ENCODE data around the gene AGAP5. TPM values are rescaled to one million over a fixed set of nuclear protein-coding genes. Genes with fewer than 3 reads are reported as not detected.

The AGAP5 gene
- total and polyA plus RNA-seq, 8 donors: 8.4 to 35.4 (median 25.2) TPM

DNA sequence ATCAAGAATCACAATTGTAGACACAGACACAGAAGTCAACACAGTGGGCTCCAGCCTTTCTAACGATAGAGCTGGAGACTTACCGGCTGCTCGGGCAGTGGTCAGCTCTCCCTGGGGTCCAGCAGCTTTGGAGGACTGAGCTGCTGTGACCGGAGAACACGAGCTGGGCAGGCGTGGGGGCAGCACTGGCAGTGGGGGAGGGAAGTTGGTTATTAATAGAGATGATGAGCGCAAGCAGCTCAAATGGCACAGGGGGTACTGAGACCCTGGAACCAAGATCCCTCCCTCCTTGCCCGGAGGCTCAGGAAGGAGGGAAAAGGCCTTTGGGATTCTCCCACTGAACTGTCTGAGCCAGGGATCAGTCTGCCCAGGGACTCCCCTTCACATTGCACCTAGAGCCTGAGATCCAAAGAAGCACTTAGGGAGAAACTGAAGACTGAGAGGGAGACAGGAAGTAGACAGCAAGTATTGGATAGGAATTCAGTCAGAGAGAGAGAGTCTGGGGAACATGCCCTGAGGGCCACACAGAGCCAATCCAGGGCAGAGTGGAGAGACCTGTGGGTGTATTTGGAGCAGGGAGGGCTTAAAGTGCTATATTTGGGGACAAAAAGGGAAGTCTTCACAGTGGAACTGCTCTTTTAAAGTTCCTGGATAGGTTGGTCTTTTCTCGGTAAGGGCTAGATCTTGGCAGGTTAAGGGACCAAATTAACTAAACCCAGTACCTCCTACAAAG lies 56.4 kb downstream of the AGAP5 start, which contains the start of gene MYOZ1:
TSS of gene MYOZ1 (minus strand) at position 147 of the 733 bp plus-strand sequence. CDS start 1,457 bp downstream, outside the sequence.
- H3K4me3 ChIP-seq: no peak within 1 kb of the TSS

DNA sequence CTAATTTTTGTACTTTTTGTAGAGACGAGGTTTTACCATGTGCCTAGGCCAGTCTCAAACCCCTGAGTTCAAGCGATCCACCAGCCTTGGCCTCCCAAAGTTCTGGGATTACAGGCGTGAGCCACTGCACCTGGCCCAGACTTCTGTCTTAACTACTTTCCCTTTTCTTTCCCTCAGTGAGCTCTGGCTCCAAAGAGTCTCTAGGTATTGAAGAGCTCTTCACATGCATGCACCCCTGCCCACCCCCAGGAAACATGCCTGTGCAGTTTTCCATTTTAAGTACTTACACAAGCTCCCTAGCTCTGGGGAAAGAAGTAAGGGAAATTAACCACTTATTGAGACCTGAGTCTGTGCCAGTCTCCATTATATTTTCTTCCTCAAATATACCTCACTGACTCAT lies 58.6 kb downstream of the AGAP5 start:
- peaks cover 0 to 7% of the 10 kb centered on the region in 2 donors for H3K4me1 ChIP-seq
- TF ChIP-seq CTCF (IDR thresholded peaks at IDR 0.05): no peak
- no peak overlapping the region for H3K27ac ChIP-seq
- H3K36me3 ChIP-seq: no peaks in the 10 kb centered on the region
- H3K4me3 ChIP-seq: no peak overlapping the region
- peak in 1 of 4 donors; percentile 44 for DNase-seq
- H3K9me3 ChIP-seq: no peaks in the 10 kb centered on the region
- intact Hi-C loops (cut with DNase I): no loop called here
- peak; percentile 73 for ATAC-seq
- no peaks in the 10 kb centered on the region for H3K27me3 ChIP-seq

More for the DNA sequence above, 56.4 kb downstream of the AGAP5 start, which contains the start of gene MYOZ1:
- peaks cover 0 to 7% of the 10 kb centered on the region in 2 donors for H3K4me1 ChIP-seq
- no peaks in the 10 kb centered on the region for H3K27me3 ChIP-seq
- peak; percentile 28 for ATAC-seq
- H3K9me3 ChIP-seq: no peaks in the 10 kb centered on the region
- no peak within 1 kb of the TSS for H3K27ac ChIP-seq
- H3K36me3 ChIP-seq: no peaks in the 10 kb centered on the region
- no peak for DNase-seq
- no peak for TF ChIP-seq CTCF (IDR thresholded peaks at IDR 0.05)
- intact Hi-C loops (cut with DNase I): loop anchor here in 1 of 2 donors (10.0 kb wide), 1 partner anchor 107 kb away; no protein-coding TSS in a partner anchor

DNA sequence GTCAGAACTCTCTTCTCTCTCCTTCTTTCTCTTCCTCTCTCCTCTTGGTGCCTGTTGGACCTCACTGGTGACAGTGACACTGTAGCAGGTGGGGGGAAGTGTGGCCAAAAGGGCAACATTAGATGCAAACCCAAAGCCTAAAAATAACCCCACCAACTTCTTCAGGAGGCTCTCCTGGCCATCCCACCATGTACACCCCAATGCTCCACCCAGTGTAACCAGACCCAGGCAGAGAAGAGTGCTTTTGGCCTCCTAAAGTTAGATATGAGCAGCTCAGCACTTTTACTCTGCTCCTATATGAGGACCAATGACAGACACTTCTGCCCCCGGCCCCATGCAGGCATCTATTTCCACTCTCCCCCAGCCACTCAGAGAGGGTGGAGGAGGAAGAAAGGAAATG lies 62.1 kb downstream of the AGAP5 start:
- Histone ChIP-seq H3K4me1 (no peaks in the 10 kb centered on the region), H3K9me3 (no peaks in the 10 kb centered on the region), H3K27me3 (no peaks in the 10 kb centered on the region), H3K36me3 (no peaks in the 10 kb centered on the region), H3K27ac (no peak overlapping the region), H3K4me3 (no peak overlapping the region)
- no peak for ATAC-seq
- no peak for DNase-seq
- intact Hi-C loops (cut with DNase I): no loop called here
- no peak for TF ChIP-seq CTCF (IDR thresholded peaks at IDR 0.05)

- Histone ChIP-seq H3K27ac (no peak overlapping the region), H3K27me3 (no peaks in the 10 kb centered on the region), H3K9me3 (no peaks in the 10 kb centered on the region), H3K36me3 (no peaks in the 10 kb centered on the region), H3K4me3 (no peak overlapping the region), H3K4me1 (no peaks in the 10 kb centered on the region)
- intact Hi-C loops (cut with DNase I): no loop called here
- TF ChIP-seq CTCF (IDR thresholded peaks at IDR 0.05): no peak
- DNase-seq (peak in 1 of 4 donors; percentile 72), ATAC-seq (no peak)
Measured at GRCh38 chr10:73634421-73634820, 63.5 kb downstream of the AGAP5 start.

- ATAC-seq: no peak
- no peak for DNase-seq
- no peak for TF ChIP-seq CTCF (IDR thresholded peaks at IDR 0.05)
- Histone ChIP-seq H3K27ac (no peak overlapping the region), H3K4me3 (no peak overlapping the region), H3K36me3 (no peaks in the 10 kb centered on the region), H3K4me1 (peaks cover 10 to 11% of the 10 kb centered on the region in 2 donors), H3K9me3 (no peaks in the 10 kb centered on the region), H3K27me3 (no peaks in the 10 kb centered on the region)
- intact Hi-C loops (cut with DNase I): no loop called here
Measured at GRCh38 chr10:73629165-73629564, 68.7 kb downstream of the AGAP5 start.
